K562 (cell line): Measurements from ENCODE around the gene LRRC15. TPM values are rescaled to one million over a fixed set of nuclear protein-coding genes. Genes with fewer than 3 reads are reported as not detected.

Experiments
- ATAC-seq: fragments of 200-7000 bp; cut with Tn5 transposase; 3 replicates; pipeline ENCODE4 v1.9.1; 2020; ENCODE audit warnings: moderate library complexity
- BruUV-seq: library from RNA; stranded (reverse); fragments of 400-500 nt; replicated peaks from 2 replicates; lab custom pipeline; 2021; lab: Mats Ljungman, UMichigan
- CTCF ChIA-PET: fragments of 300-600 bp; formaldehyde crosslinking; extraction: SDS; loops from one replicate; lab custom pipeline; 2021; ENCODE audit warnings: low intra/inter-chr PET ratio; lab: Yijun Ruan, JAX
- POLR2A ChIA-PET: fragments of 300-600, 350-650 bp; sonication (Branson Sonifier 250); formaldehyde crosslinking; extraction: SDS; loops from one replicate; lab custom pipeline; 2021; ENCODE audit warnings: antibody characterized with exemption, inconsistent platforms; lab: Yijun Ruan, JAX
- DNase-seq, 4 experiments: peaks; one replicate each; pipeline versions ENCODE4 v3.0.0 to v3.0.0-alpha.2; 2011 to 2018; ENCODE audit warnings: low spot score in 3 of 4, mixed read lengths in 3 of 4; ENCODE audit errors: extremely low read depth in 1 of 4
- FAIRE-seq: peaks from 2 replicates; lab custom pipeline; 2011; peaks lifted over from hg19 to GRCh38; lab: Jason Lieb, UNC
- H2AFZ ChIP-seq: 2 replicates; pipeline ENCODE4 v1.6.0; 2011; ENCODE audit warnings: low read depth, low read length, control low read depth, inconsistent platforms
- H3K27ac ChIP-seq: fragments of 200-600 bp; 3 replicates; pipeline ENCODE4 v1.8.0; 2011; ENCODE audit warnings: low read depth, mild to moderate bottlenecking, control low read depth, inconsistent platforms, low read length, moderate library complexity, mixed read lengths; ENCODE audit errors: extremely low read depth
- H3K27me3 ChIP-seq, 2 experiments: fragments of 300-600 bp in 1 of 2; 2 replicates in 1 of 2; 3 replicates in 1 of 2; pipeline versions ENCODE4 v1.6.0 to v1.8.0; 2011; ENCODE audit warnings: inconsistent platforms in 2 of 2, low read length in 2 of 2, mild to moderate bottlenecking in 1 of 2, mixed read lengths in 1 of 2, moderate library complexity in 1 of 2; ENCODE audit not compliant: control insufficient read depth in 2 of 2, insufficient read depth in 2 of 2
- H3K36me3 ChIP-seq: fragments of 300-600 bp; 3 replicates; pipeline ENCODE4 v1.8.0; 2011; ENCODE audit warnings: mild to moderate bottlenecking, low read length, inconsistent platforms; ENCODE audit not compliant: control insufficient read depth, insufficient read depth
- H3K4me1 ChIP-seq, 2 experiments: fragments of 200-600 bp in 1 of 2; replicated peaks in 1 of 2; 2 replicates in 1 of 2; 3 replicates in 1 of 2; pipeline versions ENCODE4 v1.5.1 to v1.8.0; 2011; ENCODE audit warnings: inconsistent platforms in 2 of 2, low read length in 2 of 2, mild to moderate bottlenecking in 1 of 2, mixed read lengths in 1 of 2, moderate library complexity in 1 of 2; ENCODE audit not compliant: control insufficient read depth in 2 of 2, insufficient read depth in 2 of 2
- H3K4me2 ChIP-seq: 2 replicates; pipeline ENCODE4 v1.6.1; 2011; ENCODE audit warnings: low read length, control low read depth, inconsistent platforms, mixed read lengths; ENCODE audit not compliant: insufficient read depth
- H3K4me3 ChIP-seq: fragments of 200-600 bp; sonication (generic), shearing (Covaris generic); 2 replicates; pipeline ENCODE4 v1.5.1; 2016; ENCODE audit warnings: control low read depth, inconsistent platforms
- H3K79me2 ChIP-seq: fragments of 200-600 bp; 3 replicates; pipeline ENCODE4 v1.8.0; 2011; ENCODE audit warnings: low read length, inconsistent platforms; ENCODE audit not compliant: control insufficient read depth, insufficient read depth
- H3K9ac ChIP-seq, 2 experiments: 2 replicates each; pipeline versions ENCODE4 v1.6.0 to v1.6.1; 2011; ENCODE audit warnings: low read depth in 2 of 2, low read length in 2 of 2, control low read depth in 1 of 2, inconsistent platforms in 1 of 2, mild to moderate bottlenecking in 1 of 2, mixed read lengths in 1 of 2; ENCODE audit not compliant: insufficient read depth in 1 of 2
- H3K9me1 ChIP-seq: one replicate; pipeline ENCODE4 v1.6.0; 2011; ENCODE audit warnings: inconsistent platforms, mild to moderate bottlenecking, low read length, moderate library complexity; ENCODE audit not compliant: control insufficient read depth, insufficient read depth
- H3K9me3 ChIP-seq: replicated peaks from 2 replicates; pipeline ENCODE4 v1.5.1; 2011; ENCODE audit warnings: low read depth, low read length, inconsistent platforms; ENCODE audit not compliant: control insufficient read depth, insufficient read depth
- H4K20me1 ChIP-seq: replicated peaks from 2 replicates; pipeline ENCODE4 v1.6.1; 2011; ENCODE audit warnings: low read length, inconsistent platforms, mixed read lengths; ENCODE audit not compliant: control insufficient read depth, insufficient read depth
- DDX20 ChIP-seq: fragments of 450-650 bp; IDR thresholded peaks from 2 replicates; pipeline ENCODE4 v1.6.1; 2016; ENCODE audit warnings: missing genetic modification characterization, low read depth, mild to moderate bottlenecking, missing compliant biosample characterization, moderate library complexity
- FOSL1 ChIP-seq: fragments of 200-800 bp; sonication (Bioruptor generic); conservative IDR thresholded peaks from 2 replicates; pipeline ENCODE4 v1.6.1; 2016; ENCODE audit warnings: missing genetic modification characterization, missing compliant biosample characterization
- ILF3 ChIP-seq: fragments of 450-650 bp; IDR thresholded peaks from 2 replicates; pipeline ENCODE4 v1.6.1; 2018; ENCODE audit warnings: antibody characterized with exemption, mild to moderate bottlenecking, moderate library complexity, borderline replicate concordance
- NCOR1 ChIP-seq: fragments of 450-650 bp; IDR thresholded peaks from 2 replicates; pipeline ENCODE4 v1.6.1; 2016; ENCODE audit warnings: mild to moderate bottlenecking, moderate library complexity
- RBM15 ChIP-seq: fragments of 200-400 bp; formaldehyde crosslinking; IDR thresholded peaks from 2 replicates; pipeline ENCODE4 v1.6.1; 2018; ENCODE audit warnings: mild to moderate bottlenecking, low read length, moderate library complexity; ENCODE audit not compliant: insufficient read depth
- RBM25 ChIP-seq: fragments of 200-400 bp; formaldehyde crosslinking; IDR thresholded peaks from 2 replicates; pipeline ENCODE4 v1.6.1; 2018; ENCODE audit warnings: low read length, low read depth, moderate library complexity; ENCODE audit not compliant: severe bottlenecking
- YY1 ChIP-seq, 3 experiments: IDR thresholded peaks; 2 replicates each; pipeline ENCODE4 v1.6.1; 2011; ENCODE audit warnings: low read length in 2 of 3, mild to moderate bottlenecking in 2 of 3, moderate library complexity in 2 of 3, borderline replicate concordance in 1 of 3, control low read depth in 1 of 3, low read depth in 1 of 3; ENCODE audit not compliant: insufficient read depth in 3 of 3, insufficient replicate concordance in 2 of 3, control insufficient read depth in 1 of 3, insufficient read length in 1 of 3; ENCODE audit errors: extremely low read depth in 1 of 3
- ZNF224 ChIP-seq: sonication (generic); formaldehyde crosslinking; IDR thresholded peaks from 2 replicates; pipeline ENCODE4 v1.8.0; 2022; ENCODE audit warnings: mild to moderate bottlenecking, missing genetic modification reagents
- ZNF24 ChIP-seq: fragments of 450-650 bp; IDR thresholded peaks from 2 replicates; pipeline ENCODE4 v1.6.1; 2016
- ZNF311 ChIP-seq: fragments of 250-450 bp; sonication (Bioruptor Pico); IDR thresholded peaks from 2 replicates; pipeline ENCODE4 v1.4.0; 2020; ENCODE audit warnings: mild to moderate bottlenecking, moderate library complexity
- ZNF561 ChIP-seq: fragments of 450-650 bp; formaldehyde crosslinking; conservative IDR thresholded peaks from 2 replicates; pipeline ENCODE4 v1.4.0; 2020; ENCODE audit warnings: mild to moderate bottlenecking, moderate library complexity
- ZNF75A ChIP-seq: fragments of 450-650 bp; formaldehyde crosslinking; IDR thresholded peaks from 2 replicates; pipeline ENCODE4 v1.4.0; 2020; ENCODE audit warnings: mild to moderate bottlenecking
- WGBS: fragments of 100-300 bp; shearing (Covaris generic); methylation state at CpG from one replicate; pipeline ENCODE4 v1.1.6; 2016; ENCODE audit warnings: low coverage, mixed read lengths; ENCODE audit not compliant: insufficient coverage; ENCODE audit errors: missing lambda C conversion rate; 5-methylcytosine and 5-hydroxymethylcytosine counted together
- in situ Hi-C: fragments of 300-500 bp; cut with MboI; formaldehyde crosslinking; loops from 4 replicates; pipeline ENCODE4 v1.15.0; 2018; ENCODE audit warnings: inconsistent platforms, mixed read lengths
- intact Hi-C: fragments of 100-400 bp; cut with micrococcal nuclease; formaldehyde crosslinking; loops from 2 replicates; pipeline ENCODE4 v1.14.2; 2022
- polyA plus RNA-seq, 8 experiments: library from polyadenylated mRNA; depleted of rRNA in 4 of 8; stranded (reverse) in 5 of 8; unstranded in 3 of 8; fragments of >200 nt; fragmentation: Nextera tagmentation in 2 of 8; fragmentation: Illumina TruSeq in 1 of 8; extraction: Ambion mirVana in 2 of 8; extraction: Trizol in 1 of 8; gene quantifications; 2 replicates each; pipeline versions ENCODE4 v1.2.1 to v1.2.3, GENCODE V29; 2011 to 2014; ENCODE audit warnings: inconsistent platforms in 1 of 8, missing spikeins in 1 of 8
- total RNA-seq, 7 experiments: library from RNA; depleted of rRNA in 6 of 7; stranded (reverse); fragments of >200 nt in 6 of 7; fragmentation: Illumina TruSeq in 2 of 7; extraction: Trizol in 2 of 7; gene quantifications; 2 replicates each; pipeline versions ENCODE4 v1.2.1 to v1.2.3, GENCODE V29; 2011 to 2021; ENCODE audit warnings: low replicate concordance in 1 of 7
- TF ChIP-seq, protein P1 (sequence below): fragments of 250-450 bp; sonication (Bioruptor Pico); IDR thresholded peaks from 2 replicates; pipeline ENCODE4 v1.5.0; 2021
- TF ChIP-seq, protein P2 (sequence below): sonication (generic); formaldehyde crosslinking; IDR thresholded peaks from 2 replicates; pipeline ENCODE4 v1.8.0; 2022; ENCODE audit warnings: mild to moderate bottlenecking, missing genetic modification reagents
- TF ChIP-seq, protein P3 (sequence below), 2 experiments: fragments of 250-450 bp in 1 of 2; fragments of 450-650 bp in 1 of 2; sonication (Bioruptor Pico) in 1 of 2; IDR thresholded peaks; 2 replicates each; pipeline versions ENCODE4 v1.6.1 to v1.8.0; 2016 to 2021; ENCODE audit warnings: mild to moderate bottlenecking in 2 of 2, moderate library complexity in 2 of 2, missing compliant biosample characterization in 1 of 2, missing genetic modification characterization in 1 of 2
- TF ChIP-seq, protein P4 (sequence below): fragments of 450-650 bp; IDR thresholded peaks from 2 replicates; pipeline ENCODE4 v1.6.1; 2018; ENCODE audit not compliant: partially characterized antibody

Gene LRRC15
- total and polyA plus RNA-seq, 9 of the 15 experiments (the other 6 are each of a cell fraction or from before 2014, with no cell fraction given): not detected

DNA sequence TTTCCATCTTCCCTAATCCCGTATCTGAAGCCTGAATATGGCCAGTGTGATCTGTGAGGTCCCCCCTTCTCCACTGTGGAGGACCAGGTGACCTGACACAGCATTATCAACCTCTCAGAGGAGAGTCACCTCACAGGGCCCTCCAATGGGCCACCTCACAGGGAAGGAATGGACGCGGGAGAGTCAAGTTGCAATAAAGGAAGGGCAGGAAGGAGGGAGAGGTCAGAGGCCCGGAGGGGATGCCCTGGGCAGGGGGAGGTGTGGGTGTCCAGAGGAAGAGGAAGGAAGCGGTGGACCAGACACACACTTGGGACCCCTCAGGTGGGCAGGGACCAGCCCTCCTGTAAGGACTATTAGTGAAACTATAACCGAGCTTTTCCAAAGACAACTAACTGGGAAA lies 14.6 kb upstream of the LRRC15 start:
- H3K27me3 ChIP-seq: peaks cover 50 to 78% of the 10 kb centered on the region in 2 experiments
- in situ Hi-C loops: no loop called here
- TF ChIP-seq, protein P1, sequence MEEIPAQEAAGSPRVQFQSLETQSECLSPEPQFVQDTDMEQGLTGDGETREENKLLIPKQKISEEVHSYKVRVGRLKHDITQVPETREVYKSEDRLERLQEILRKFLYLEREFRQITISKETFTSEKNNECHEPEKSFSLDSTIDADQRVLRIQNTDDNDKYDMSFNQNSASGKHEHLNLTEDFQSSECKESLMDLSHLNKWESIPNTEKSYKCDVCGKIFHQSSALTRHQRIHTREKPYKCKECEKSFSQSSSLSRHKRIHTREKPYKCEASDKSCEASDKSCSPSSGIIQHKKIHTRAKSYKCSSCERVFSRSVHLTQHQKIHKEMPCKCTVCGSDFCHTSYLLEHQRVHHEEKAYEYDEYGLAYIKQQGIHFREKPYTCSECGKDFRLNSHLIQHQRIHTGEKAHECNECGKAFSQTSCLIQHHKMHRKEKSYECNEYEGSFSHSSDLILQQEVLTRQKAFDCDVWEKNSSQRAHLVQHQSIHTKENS (CRISPR knock-in tag): no peak
- no peak for TF ChIP-seq ZNF75A (CRISPR knock-in tag)
- no peak for TF ChIP-seq DDX20
- TF ChIP-seq FOSL1: no peak
- TF ChIP-seq ZNF24: no peak
- no peak for TF ChIP-seq ZNF561
- TF ChIP-seq ZNF224: no peak
- TF ChIP-seq, protein P2, sequence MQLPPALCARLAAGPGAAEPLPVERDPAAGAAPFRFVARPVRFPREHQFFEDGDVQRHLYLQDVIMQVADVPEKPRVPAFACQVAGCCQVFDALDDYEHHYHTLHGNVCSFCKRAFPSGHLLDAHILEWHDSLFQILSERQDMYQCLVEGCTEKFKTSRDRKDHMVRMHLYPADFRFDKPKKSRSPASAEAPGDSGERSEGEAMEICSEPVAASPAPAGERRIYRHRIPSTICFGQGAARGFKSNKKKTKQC (CRISPR knock-in tag): no peak
- TF ChIP-seq, protein P3, sequence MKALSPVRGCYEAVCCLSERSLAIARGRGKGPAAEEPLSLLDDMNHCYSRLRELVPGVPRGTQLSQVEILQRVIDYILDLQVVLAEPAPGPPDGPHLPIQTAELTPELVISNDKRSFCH (CRISPR knock-in tag; IDR thresholded peaks at IDR 0.05): no peak
- TF ChIP-seq, protein P3 (tag; IDR thresholded peaks at IDR 0.05): no peak
- no peak for TF ChIP-seq RBM25
- no peak for TF ChIP-seq RBM15
- TF ChIP-seq NCOR1: no peak
- TF ChIP-seq ZNF311 (CRISPR knock-in tag): no peak
- no peak for TF ChIP-seq YY1 (IDR thresholded peaks at IDR 0.05; ENCODE audit: borderline replicate concordance in 1 of 3, control insufficient read depth in 1 of 3, extremely low read depth in 1 of 3, insufficient read depth in 3 of 3, insufficient read length in 1 of 3, insufficient replicate concordance in 2 of 3, low read depth in 1 of 3, low read length in 2 of 3)
- no peak for TF ChIP-seq ILF3
- TF ChIP-seq, protein P4, sequence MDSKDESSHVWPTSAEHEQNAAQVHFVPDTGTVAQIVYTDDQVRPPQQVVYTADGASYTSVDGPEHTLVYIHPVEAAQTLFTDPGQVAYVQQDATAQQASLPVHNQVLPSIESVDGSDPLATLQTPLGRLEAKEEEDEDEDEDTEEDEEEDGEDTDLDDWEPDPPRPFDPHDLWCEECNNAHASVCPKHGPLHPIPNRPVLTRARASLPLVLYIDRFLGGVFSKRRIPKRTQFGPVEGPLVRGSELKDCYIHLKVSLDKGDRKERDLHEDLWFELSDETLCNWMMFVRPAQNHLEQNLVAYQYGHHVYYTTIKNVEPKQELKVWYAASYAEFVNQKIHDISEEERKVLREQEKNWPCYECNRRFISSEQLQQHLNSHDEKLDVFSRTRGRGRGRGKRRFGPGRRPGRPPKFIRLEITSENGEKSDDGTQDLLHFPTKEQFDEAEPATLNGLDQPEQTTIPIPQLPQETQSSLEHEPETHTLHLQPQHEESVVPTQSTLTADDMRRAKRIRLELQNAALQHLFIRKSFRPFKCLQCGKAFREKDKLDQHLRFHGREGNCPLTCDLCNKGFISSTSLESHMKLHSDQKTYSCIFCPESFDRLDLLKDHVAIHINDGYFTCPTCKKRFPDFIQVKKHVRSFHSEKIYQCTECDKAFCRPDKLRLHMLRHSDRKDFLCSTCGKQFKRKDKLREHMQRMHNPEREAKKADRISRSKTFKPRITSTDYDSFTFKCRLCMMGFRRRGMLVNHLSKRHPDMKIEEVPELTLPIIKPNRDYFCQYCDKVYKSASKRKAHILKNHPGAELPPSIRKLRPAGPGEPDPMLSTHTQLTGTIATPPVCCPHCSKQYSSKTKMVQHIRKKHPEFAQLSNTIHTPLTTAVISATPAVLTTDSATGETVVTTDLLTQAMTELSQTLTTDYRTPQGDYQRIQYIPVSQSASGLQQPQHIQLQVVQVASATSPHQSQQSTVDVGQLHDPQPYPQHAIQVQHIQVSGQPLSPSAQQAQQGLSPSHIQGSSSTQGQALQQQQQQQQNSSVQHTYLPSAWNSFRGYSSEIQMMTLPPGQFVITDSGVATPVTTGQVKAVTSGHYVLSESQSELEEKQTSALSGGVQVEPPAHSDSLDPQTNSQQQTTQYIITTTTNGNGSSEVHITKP: no peak

More for the DNA sequence above, 14.6 kb upstream of the LRRC15 start:
- DNase-seq (no peak), ATAC-seq (no peak), FAIRE-seq (no peak)
- Histone ChIP-seq H3K9me3 (no peaks in the 10 kb centered on the region), H3K9ac (no peak overlapping the region), H3K4me1 (peaks cover 0 to 5% of the 10 kb centered on the region in 2 experiments; a peak in 2 of 5 replicates), H3K27ac (no peak overlapping the region), H4K20me1 (no peaks in the 10 kb centered on the region), H3K79me2 (no peaks in the 10 kb centered on the region), H3K4me2 (no peak overlapping the region), H3K36me3 (no peaks in the 10 kb centered on the region), H2AFZ (no peak overlapping the region), H3K9me1 (no peaks in the 10 kb centered on the region), H3K4me3 (no peak overlapping the region)
- ChIA-PET CTCF (no interaction called here), POLR2A (interaction anchor here (1.3 kb wide), 1 partner anchor 10 kb away, joined by 3 read pairs; no protein-coding TSS in a partner anchor)
- BruUV-seq: no TSS peak
- 3% methylated on average over 6 of the region's 6 CpGs for WGBS
- intact Hi-C loops: no loop called here
